HCT116 (cell line): ENCODE measurements around the gene NOP14. TPM values are rescaled to one million over a fixed set of nuclear protein-coding genes. Genes with fewer than 3 reads are reported as not detected.
A peak's percentile ranks its signal among the peaks of the same experiment; 100 is the strongest.
"Not testable (repeated sequence)": the region's sequence is repeated elsewhere in the genome, so short reads cannot be mapped to it uniquely, and the experiment has no call there.

ENCODE experiments used
- ATAC-seq: fragments of 200-7000 bp; cut with Tn5 transposase; 2 replicates; pipeline ENCODE4 v1.9.1; 2020; ENCODE audit warnings: mild to moderate bottlenecking, moderate library complexity
- BruUV-seq: library from RNA; stranded (reverse); fragments of 400-500 nt; replicated peaks from 2 replicates; lab custom pipeline; 2021; lab: Mats Ljungman, UMichigan
- CTCF ChIA-PET: fragments of 300-600 bp; sonication (Branson Sonifier 250); formaldehyde crosslinking; loops from one replicate; lab custom pipeline; 2021; ENCODE audit warnings: antibody characterized with exemption; lab: Charles Lee
- POLR2A ChIA-PET: fragments of 300-600, 350-600 bp; sonication (Branson Sonifier 250); formaldehyde crosslinking; loops from one replicate; lab custom pipeline; 2021; ENCODE audit warnings: antibody characterized with exemption; lab: Charles Lee
- RAD21 ChIA-PET, 2 experiments: fragments of 300-600 bp; sonication (Branson Sonifier 250); formaldehyde crosslinking; loops; one replicate each; lab custom pipeline; 2023; ENCODE audit warnings: low total read pairs in 2 of 2; ENCODE audit not compliant: uncharacterized antibody in 2 of 2, unreplicated experiment in 2 of 2, low non-redundant PET in 1 of 2; lab: Charles Lee
- DNase-seq: peaks from one replicate; pipeline ENCODE4 v3.0.0-alpha.2; 2010; ENCODE audit warnings: low read depth, low spot score
- H2AFZ ChIP-seq: fragments of 200-600 bp; shearing (Covaris generic), sonication (generic); 2 replicates; pipeline ENCODE4 v1.6.1; 2017; ENCODE audit warnings: low read depth, mixed run types, mixed read lengths, antibody characterized with exemption, low read length; ENCODE audit not compliant: poor library complexity, severe bottlenecking
- H3K27ac ChIP-seq: 2 replicates; pipeline ENCODE4 v1.5.1; 2012; ENCODE audit warnings: low read depth, low read length
- H3K27me3 ChIP-seq: fragments of 200-600 bp; sonication (generic); 2 replicates; pipeline ENCODE4 v1.6.1; 2016; ENCODE audit warnings: mixed run types, low read length, mixed read lengths; ENCODE audit not compliant: insufficient read depth
- H3K36me3 ChIP-seq, 2 experiments: fragments of 200-500 bp in 1 of 2; fragments of 200-600 bp in 1 of 2; sonication (Bioruptor generic) in 1 of 2; sonication (generic) in 1 of 2; 2 replicates each; pipeline versions ENCODE4 v1.5.1 to v1.6.1; 2014 to 2016; ENCODE audit warnings: low read length in 2 of 2, inconsistent platforms in 1 of 2, mixed read lengths in 1 of 2, mixed run types in 1 of 2; ENCODE audit not compliant: insufficient read depth in 2 of 2, control insufficient read depth in 1 of 2
- H3K4me1 ChIP-seq, 2 experiments: fragments of 200-600 bp in 1 of 2; sonication (generic) in 1 of 2; 2 replicates each; pipeline versions ENCODE4 v1.5.1 to v1.6.1; 2012 to 2017; ENCODE audit warnings: low read length in 2 of 2, inconsistent platforms in 1 of 2, mild to moderate bottlenecking in 1 of 2, mixed read lengths in 1 of 2, mixed run types in 1 of 2, moderate library complexity in 1 of 2; ENCODE audit not compliant: insufficient read depth in 2 of 2, control insufficient read depth in 1 of 2
- H3K4me2 ChIP-seq: fragments of 200-600 bp; sonication (generic); 2 replicates; pipeline ENCODE4 v1.6.1; 2017; ENCODE audit warnings: mixed run types, low read length, mixed read lengths
- H3K4me3 ChIP-seq, 2 experiments: fragments of 200-600 bp in 1 of 2; sonication (generic) in 1 of 2; replicated peaks in 1 of 2; 2 replicates each; pipeline ENCODE4 v1.5.1; 2011 to 2016; ENCODE audit warnings: low read length in 2 of 2, control low read depth in 1 of 2, low read depth in 1 of 2, mild to moderate bottlenecking in 1 of 2, mixed read lengths in 1 of 2, mixed run types in 1 of 2
- H3K79me2 ChIP-seq: fragments of 200-600 bp; sonication (generic); 2 replicates; pipeline ENCODE4 v1.6.1; 2017; ENCODE audit warnings: mild to moderate bottlenecking, mixed run types, low read length, moderate library complexity, mixed read lengths; ENCODE audit not compliant: insufficient read depth
- H3K9ac ChIP-seq: fragments of 200-600 bp; sonication (generic); 2 replicates; pipeline ENCODE4 v1.6.1; 2016; ENCODE audit warnings: low read length, mixed read lengths
- H3K9me2 ChIP-seq: fragments of 200-600 bp; sonication (generic), shearing (Covaris generic); 2 replicates; pipeline ENCODE4 v1.6.1; 2017; ENCODE audit warnings: mixed run types, mild to moderate bottlenecking, moderate library complexity; ENCODE audit not compliant: insufficient read depth
- H3K9me3 ChIP-seq, 2 experiments: fragments of 200-500 bp in 1 of 2; fragments of 200-600 bp in 1 of 2; sonication (Bioruptor generic) in 1 of 2; sonication (generic) in 1 of 2; 2 replicates each; pipeline ENCODE4 v1.6.1; 2014 to 2017; ENCODE audit warnings: low read length in 2 of 2, mixed read lengths in 2 of 2, inconsistent platforms in 1 of 2, low read depth in 1 of 2, mild to moderate bottlenecking in 1 of 2, mixed run types in 1 of 2, moderate library complexity in 1 of 2; ENCODE audit not compliant: control insufficient read depth in 1 of 2, insufficient read depth in 1 of 2
- H4K20me1 ChIP-seq: fragments of 200-600 bp; sonication (generic), shearing (Covaris generic); 2 replicates; pipeline ENCODE4 v1.6.1; 2017; ENCODE audit warnings: mixed run types, mild to moderate bottlenecking, moderate library complexity; ENCODE audit not compliant: insufficient read depth
- CBX3 ChIP-seq: IDR thresholded peaks from 2 replicates; pipeline ENCODE4 v1.6.1; 2012; ENCODE audit warnings: low read depth
- EGR1 ChIP-seq: IDR thresholded peaks from 2 replicates; pipeline ENCODE4 v1.6.1; 2012; ENCODE audit warnings: low read depth
- ELF1 ChIP-seq: IDR thresholded peaks from 2 replicates; pipeline ENCODE4 v1.6.1; 2012; ENCODE audit warnings: low read depth, borderline replicate concordance
- EZH2phosphoT487 ChIP-seq: fragments of 200-600 bp; IDR thresholded peaks from 2 replicates; pipeline ENCODE4 v1.6.1; 2018; ENCODE audit warnings: antibody characterized with exemption, borderline replicate concordance
- RAD21 ChIP-seq: IDR thresholded peaks from 2 replicates; pipeline ENCODE4 v1.6.1; 2012; ENCODE audit warnings: low read depth, mild to moderate bottlenecking
- SIN3A ChIP-seq: IDR thresholded peaks from 2 replicates; pipeline ENCODE4 v1.6.1; 2012; ENCODE audit warnings: low read depth
- SRF ChIP-seq: IDR thresholded peaks from 2 replicates; pipeline ENCODE4 v1.6.1; 2012; ENCODE audit warnings: low read depth
- TCF7L2 ChIP-seq: IDR thresholded peaks from 2 replicates; pipeline ENCODE4 v1.7.0; 2011; ENCODE audit warnings: borderline replicate concordance, inconsistent platforms; ENCODE audit not compliant: insufficient read depth, insufficient read length; ENCODE audit errors: extremely low read depth
- YY1 ChIP-seq: IDR thresholded peaks from 2 replicates; pipeline ENCODE4 v1.6.1; 2011; ENCODE audit warnings: low read length, low read depth, moderate library complexity, mild to moderate bottlenecking; ENCODE audit not compliant: insufficient replicate concordance; ENCODE audit errors: extremely low read depth
- intact Hi-C: fragments of 100-400 bp; cut with micrococcal nuclease; formaldehyde crosslinking; loops from 2 replicates; pipeline ENCODE4 v1.10.0; 2022
- total RNA-seq: library from RNA; stranded (reverse); gene quantifications from one replicate; pipeline ENCODE4 v1.2.1, GENCODE V29; 2021; ENCODE audit not compliant: unreplicated experiment
- TF ChIP-seq, protein P1 (sequence below): IDR thresholded peaks from 2 replicates; pipeline ENCODE4 v1.6.1; 2011; ENCODE audit warnings: mild to moderate bottlenecking, low read length, moderate library complexity; ENCODE audit not compliant: insufficient replicate concordance; ENCODE audit errors: extremely low read depth
- TF ChIP-seq, protein P2 (sequence below): IDR thresholded peaks from 2 replicates; pipeline ENCODE4 v1.6.1; 2012
- TF ChIP-seq, protein P3 (sequence below): IDR thresholded peaks from 2 replicates; pipeline ENCODE4 v1.6.1; 2012

Gene NOP14
- total RNA-seq, 1 experiment from 2014 or later = 67.3 TPM

DNA sequence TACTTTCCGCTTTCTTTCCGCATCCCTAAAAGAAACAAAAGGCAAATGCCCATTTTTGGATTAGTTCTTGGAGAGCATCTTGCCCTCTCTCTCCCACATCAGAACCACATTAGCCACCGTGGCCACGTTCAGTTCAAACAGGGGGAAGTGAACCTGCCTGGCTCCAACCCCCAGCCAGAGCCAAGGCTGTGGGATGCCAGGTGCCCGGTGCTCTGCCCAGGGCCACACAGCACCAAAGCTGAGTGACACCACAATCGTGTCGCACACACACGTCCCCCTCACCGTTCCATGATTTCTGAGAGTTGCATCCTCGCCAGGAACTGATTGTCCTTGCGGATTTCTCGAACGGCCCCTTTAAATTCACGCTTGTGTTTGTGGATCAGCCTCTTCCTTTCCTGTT, 24.3 kb downstream of the NOP14 start (continued):
- TF ChIP-seq YY1 (no peak), CBX3 (no peak), EGR1 (no peak), ELF1 (no peak), SRF (no peak), RAD21 (no peak), TCF7L2 (no peak), EZH2phosphoT487 (no peak), SIN3A (no peak)
- TF ChIP-seq, protein P1, sequence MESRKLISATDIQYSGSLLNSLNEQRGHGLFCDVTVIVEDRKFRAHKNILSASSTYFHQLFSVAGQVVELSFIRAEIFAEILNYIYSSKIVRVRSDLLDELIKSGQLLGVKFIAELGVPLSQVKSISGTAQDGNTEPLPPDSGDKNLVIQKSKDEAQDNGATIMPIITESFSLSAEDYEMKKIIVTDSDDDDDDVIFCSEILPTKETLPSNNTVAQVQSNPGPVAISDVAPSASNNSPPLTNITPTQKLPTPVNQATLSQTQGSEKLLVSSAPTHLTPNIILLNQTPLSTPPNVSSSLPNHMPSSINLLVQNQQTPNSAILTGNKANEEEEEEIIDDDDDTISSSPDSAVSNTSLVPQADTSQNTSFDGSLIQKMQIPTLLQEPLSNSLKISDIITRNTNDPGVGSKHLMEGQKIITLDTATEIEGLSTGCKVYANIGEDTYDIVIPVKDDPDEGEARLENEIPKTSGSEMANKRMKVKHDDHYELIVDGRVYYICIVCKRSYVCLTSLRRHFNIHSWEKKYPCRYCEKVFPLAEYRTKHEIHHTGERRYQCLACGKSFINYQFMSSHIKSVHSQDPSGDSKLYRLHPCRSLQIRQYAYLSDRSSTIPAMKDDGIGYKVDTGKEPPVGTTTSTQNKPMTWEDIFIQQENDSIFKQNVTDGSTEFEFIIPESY = no peak
- TF ChIP-seq, protein P2, sequence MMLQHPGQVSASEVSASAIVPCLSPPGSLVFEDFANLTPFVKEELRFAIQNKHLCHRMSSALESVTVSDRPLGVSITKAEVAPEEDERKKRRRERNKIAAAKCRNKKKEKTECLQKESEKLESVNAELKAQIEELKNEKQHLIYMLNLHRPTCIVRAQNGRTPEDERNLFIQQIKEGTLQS = no peak
- TF ChIP-seq, protein P3, sequence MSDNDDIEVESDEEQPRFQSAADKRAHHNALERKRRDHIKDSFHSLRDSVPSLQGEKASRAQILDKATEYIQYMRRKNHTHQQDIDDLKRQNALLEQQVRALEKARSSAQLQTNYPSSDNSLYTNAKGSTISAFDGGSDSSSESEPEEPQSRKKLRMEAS = no peak

DNA sequence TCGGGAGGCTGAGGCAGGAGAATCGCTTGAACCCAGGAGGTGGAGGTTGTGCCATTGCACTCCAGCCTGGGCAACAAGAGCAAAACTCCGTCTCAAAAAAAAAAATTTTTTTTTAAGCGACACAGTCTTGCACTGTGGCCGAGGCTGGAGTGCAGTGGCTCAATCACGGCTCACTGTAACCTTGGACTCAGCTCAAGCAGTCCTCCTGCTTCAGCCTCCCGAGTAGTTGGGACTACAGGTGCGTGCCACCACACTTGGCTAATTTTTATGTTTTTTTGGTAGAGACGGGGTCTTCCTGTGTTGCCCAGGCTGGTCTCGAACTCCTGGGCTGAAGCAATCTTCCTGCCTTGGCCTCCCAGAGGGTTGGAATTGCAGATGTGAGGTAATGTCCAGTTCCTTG, 24.8 kb downstream of the NOP14 start:
- H3K27ac ChIP-seq = peak overlapping the region; percentile 27; the same call in 1 of the 2 replicates
- H2AFZ ChIP-seq, H4K20me1 ChIP-seq, H3K9me2 ChIP-seq, H3K9ac ChIP-seq, RAD21 ChIA-PET, H3K4me3 ChIP-seq, H3K4me2 ChIP-seq, intact Hi-C loops, ATAC-seq, POLR2A ChIA-PET, H3K27me3 ChIP-seq, BruUV-seq, H3K9me3 ChIP-seq, DNase-seq: not testable (repeated sequence)
- H3K79me2 ChIP-seq = peaks cover 33% of the 10 kb centered on the region
- H3K4me1 ChIP-seq = peaks cover 24 to 36% of the 10 kb centered on the region in 2 experiments
- peaks cover 29 to 56% of the 10 kb centered on the region in 2 experiments for H3K36me3 ChIP-seq
- CTCF ChIA-PET = interaction anchor here (0.9 kb wide), 1 partner anchor 15 kb away, joined by 3 read pairs; no protein-coding TSS in a partner anchor
